OCI-LY3 (cell line): ENCODE results near the gene CCNL1.

Experiments
- H2AFZ ChIP-seq: fragments of 200-600, 300-600 bp; shearing (Covaris generic); 2 replicates; pipeline ENCODE4 v1.6.0; 2014; ENCODE audit warnings: antibody characterized with exemption, low read depth, low read length
- H3K27ac ChIP-seq: fragments of 200-600, 300-600 bp; sonication (generic); 2 replicates; pipeline ENCODE4 v1.5.1; 2014; ENCODE audit warnings: mild to moderate bottlenecking, low read length, moderate library complexity, mixed read lengths
- H3K27me3 ChIP-seq: fragments of 200-600, 300-600 bp; sonication (generic); 2 replicates; pipeline ENCODE4 v1.6.1; 2014; ENCODE audit warnings: low read depth, low read length, mixed read lengths
- H3K36me3 ChIP-seq: fragments of 200-600, 300-600 bp; sonication (generic); replicated peaks from 2 replicates; pipeline ENCODE3; 2014; ENCODE audit warnings: low read depth, low read length, mixed read lengths
- H3K4me1 ChIP-seq: fragments of 300-600, 200-600 bp; sonication (generic); 2 replicates; pipeline ENCODE4 v1.6.1; 2014; ENCODE audit warnings: low read length, mixed read lengths
- H3K4me2 ChIP-seq: fragments of 200-600, 300-600 bp; sonication (generic); 2 replicates; pipeline ENCODE4 v1.6.1; 2014; ENCODE audit warnings: low read length, mixed read lengths
- H3K4me3 ChIP-seq: fragments of 300-600, 200-600 bp; sonication (generic); 2 replicates; pipeline ENCODE4 v1.5.1; 2014; ENCODE audit warnings: antibody characterized with exemption, mild to moderate bottlenecking, low read length, moderate library complexity
- H3K79me2 ChIP-seq: fragments of 300-600, 200-600 bp; shearing (Covaris generic); 2 replicates; pipeline ENCODE4 v1.6.1; 2014; ENCODE audit warnings: mild to moderate bottlenecking, low read length, mixed read lengths
- H3K9ac ChIP-seq: fragments of 300-600, 200-600 bp; shearing (Covaris generic); 2 replicates; pipeline ENCODE4 v1.6.0; 2014; ENCODE audit warnings: mild to moderate bottlenecking, low read length, moderate library complexity
- H3K9me3 ChIP-seq: fragments of 200-600, 300-600 bp; shearing (Covaris generic); 2 replicates; pipeline ENCODE4 v1.6.1; 2014; ENCODE audit warnings: low read length, mixed read lengths; ENCODE audit not compliant: insufficient read depth
- H4K20me1 ChIP-seq: fragments of 200-600, 300-600 bp; sonication (generic); 2 replicates; pipeline ENCODE4 v1.6.1; 2016; ENCODE audit warnings: low read length, mixed read lengths; ENCODE audit not compliant: insufficient read depth
- CTCF ChIP-seq: fragments of 200-600, 300-600 bp; sonication (generic); IDR thresholded peaks from 2 replicates; pipeline ENCODE4 v1.5.1; 2014; ENCODE audit warnings: antibody characterized with exemption, low read length, low read depth
- EZH2phosphoT487 ChIP-seq: fragments of 200-600 bp; shearing (Covaris generic); IDR thresholded peaks from 2 replicates; pipeline ENCODE4 v1.6.1; 2018; ENCODE audit warnings: antibody characterized with exemption, mixed run types, low read depth

Gene CCNL1

GRCh38 chr3:157125101-157125500 lies 34.8 kb downstream of the CCNL1 start:
- Histone ChIP-seq H3K4me3 (no peak overlapping the region), H4K20me1 (no peaks in the 10 kb centered on the region), H3K4me1 (peaks cover 20% of the 10 kb centered on the region), H3K27ac (no peak overlapping the region), H3K9me3 (no peaks in the 10 kb centered on the region), H3K36me3 (no peaks in the 10 kb centered on the region), H3K79me2 (no peaks in the 10 kb centered on the region), H3K4me2 (no peak overlapping the region), H3K27me3 (no peaks in the 10 kb centered on the region), H2AFZ (no peak overlapping the region), H3K9ac (no peak overlapping the region)
- no peak for TF ChIP-seq CTCF
- no peak for TF ChIP-seq EZH2phosphoT487

GRCh38 chr3:157123621-157124020 lies 36.3 kb downstream of the CCNL1 start:
- Histone ChIP-seq H3K27ac (no peak overlapping the region), H3K9ac (no peak overlapping the region), H4K20me1 (no peaks in the 10 kb centered on the region), H3K4me3 (no peak overlapping the region), H3K36me3 (no peaks in the 10 kb centered on the region), H3K4me1 (peaks cover 6% of the 10 kb centered on the region), H2AFZ (no peak overlapping the region), H3K9me3 (no peaks in the 10 kb centered on the region), H3K27me3 (no peaks in the 10 kb centered on the region), H3K79me2 (no peaks in the 10 kb centered on the region), H3K4me2 (no peak overlapping the region)
- no peak for TF ChIP-seq EZH2phosphoT487
- no peak for TF ChIP-seq CTCF

- Histone ChIP-seq H3K9me3 (no peaks in the 10 kb centered on the region), H3K27ac (no peak overlapping the region), H3K9ac (no peak overlapping the region), H3K4me3 (no peak overlapping the region), H3K4me1 (no peaks in the 10 kb centered on the region), H3K36me3 (no peaks in the 10 kb centered on the region), H2AFZ (no peak overlapping the region), H3K27me3 (no peaks in the 10 kb centered on the region), H3K4me2 (no peak overlapping the region), H4K20me1 (no peaks in the 10 kb centered on the region), H3K79me2 (no peaks in the 10 kb centered on the region)
- no peak for TF ChIP-seq EZH2phosphoT487
- no peak for TF ChIP-seq CTCF
Observed at GRCh38 chr3:157122832-157123427, 37.0 kb downstream of the CCNL1 start.

- Histone ChIP-seq H3K9ac (no peak overlapping the region), H3K9me3 (no peaks in the 10 kb centered on the region), H3K36me3 (no peaks in the 10 kb centered on the region), H4K20me1 (no peaks in the 10 kb centered on the region), H3K4me1 (no peaks in the 10 kb centered on the region), H3K27ac (no peak overlapping the region), H3K79me2 (no peaks in the 10 kb centered on the region), H3K4me3 (no peak overlapping the region), H2AFZ (no peak overlapping the region), H3K4me2 (no peak overlapping the region), H3K27me3 (no peaks in the 10 kb centered on the region)
- TF ChIP-seq EZH2phosphoT487, result no peak
- no peak for TF ChIP-seq CTCF
Observed at GRCh38 chr3:157122116-157122515, 37.8 kb downstream of the CCNL1 start.
